ENCODE measurements around the gene FLAD1. TPM values are rescaled to one million over a fixed set of nuclear protein-coding genes. Genes with fewer than 3 reads are reported as not detected.
A peak's percentile ranks its signal among the peaks of the same experiment; 100 is the strongest.

The FLAD1 gene
- total RNA-seq, 1 experiment from 2014 or later: 58.4 TPM

GRCh38 chr1:154973344-154974101 lies 9.6 kb upstream of the FLAD1 start:
- TF ChIP-seq YY1 (IDR thresholded peaks at IDR 0.05; ENCODE audit: extremely low read depth, insufficient replicate concordance, low read depth, low read length): peak; percentile 20
- peak; percentile 87 for TF ChIP-seq POLR2AphosphoS5 (IDR thresholded peaks at IDR 0.05; ENCODE audit: low read depth, low read length)
- TF ChIP-seq, protein P1, sequence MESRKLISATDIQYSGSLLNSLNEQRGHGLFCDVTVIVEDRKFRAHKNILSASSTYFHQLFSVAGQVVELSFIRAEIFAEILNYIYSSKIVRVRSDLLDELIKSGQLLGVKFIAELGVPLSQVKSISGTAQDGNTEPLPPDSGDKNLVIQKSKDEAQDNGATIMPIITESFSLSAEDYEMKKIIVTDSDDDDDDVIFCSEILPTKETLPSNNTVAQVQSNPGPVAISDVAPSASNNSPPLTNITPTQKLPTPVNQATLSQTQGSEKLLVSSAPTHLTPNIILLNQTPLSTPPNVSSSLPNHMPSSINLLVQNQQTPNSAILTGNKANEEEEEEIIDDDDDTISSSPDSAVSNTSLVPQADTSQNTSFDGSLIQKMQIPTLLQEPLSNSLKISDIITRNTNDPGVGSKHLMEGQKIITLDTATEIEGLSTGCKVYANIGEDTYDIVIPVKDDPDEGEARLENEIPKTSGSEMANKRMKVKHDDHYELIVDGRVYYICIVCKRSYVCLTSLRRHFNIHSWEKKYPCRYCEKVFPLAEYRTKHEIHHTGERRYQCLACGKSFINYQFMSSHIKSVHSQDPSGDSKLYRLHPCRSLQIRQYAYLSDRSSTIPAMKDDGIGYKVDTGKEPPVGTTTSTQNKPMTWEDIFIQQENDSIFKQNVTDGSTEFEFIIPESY (IDR thresholded peaks at IDR 0.05; ENCODE audit: extremely low read depth, insufficient replicate concordance, low read length): no peak
- TF ChIP-seq ZFX (IDR thresholded peaks at IDR 0.05): no peak
- CTCF ChIA-PET: interaction anchor here (0.7 to 2.6 kb wide), 9 partner anchors 9 to 278 kb away, joined by 3 to 14 read pairs (median 3); partner anchors contain the start of genes ADAM15, FLAD1, KRTCAP2 and PBXIP1

More at GRCh38 chr1:154973344-154974101, 9.6 kb upstream of the FLAD1 start:
- POLR2A ChIA-PET: interaction anchor here (0.5 to 5.4 kb wide), 19 partner anchors 9 to 1526 kb away, joined by 3 to 46 read pairs (median 5); partner anchors contain the start of genes FLAD1, KRTCAP2, LENEP and PBXIP1
- Histone ChIP-seq H3K9me3 (ENCODE audit: control insufficient read depth in 1 of 2, insufficient read depth in 1 of 2, low read depth in 1 of 2, low read length in 2 of 2) (no peaks in the 10 kb centered on the region), H3K79me2 (ENCODE audit: insufficient read depth, low read length) (peaks cover 88% of the 10 kb centered on the region), H3K4me1 (ENCODE audit: control insufficient read depth in 1 of 2, insufficient read depth in 2 of 2, low read length in 2 of 2) (peaks cover 40 to 66% of the 10 kb centered on the region in 2 experiments), H3K36me3 (ENCODE audit: control insufficient read depth in 1 of 2, insufficient read depth in 2 of 2, low read length in 2 of 2) (peaks cover 3 to 22% of the 10 kb centered on the region in 2 experiments; a peak in 3 of 4 replicates), H3K27ac (ENCODE audit: low read depth, low read length) (peak overlapping the region; percentile 86), H3K27me3 (ENCODE audit: insufficient read depth, low read length) (no peaks in the 10 kb centered on the region), H3K9me2 (ENCODE audit: insufficient read depth) (no peaks in the 10 kb centered on the region), H3K9ac (ENCODE audit: low read length) (peak overlapping the region; percentile 86), H2AFZ (ENCODE audit: low read depth, low read length, poor library complexity, severe bottlenecking) (no peak overlapping the region), H4K20me1 (ENCODE audit: insufficient read depth) (no peaks in the 10 kb centered on the region), H3K4me3 (replicated peaks in 1 of 2; ENCODE audit: low read depth in 1 of 2, low read length in 2 of 2) (peak overlapping the region; percentile 61 to 70), H3K4me2 (ENCODE audit: low read length) (peak overlapping the region; percentile 90)
- RAD21 ChIA-PET (ENCODE audit: low non-redundant PET in 1 of 2, low total read pairs in 2 of 2, uncharacterized antibody in 2 of 2, unreplicated experiment in 2 of 2): interaction anchor here (0.8 kb wide), 2 partner anchors 11 to 26 kb away, joined by 3 to 4 read pairs; no protein-coding TSS in a partner anchor
- ATAC-seq: peak; percentile 33
- DNase-seq (ENCODE audit: low read depth, low spot score): peak; percentile 97
- intact Hi-C loops (cut with micrococcal nuclease): loop anchor here (1.0 to 5.0 kb wide), 5 partner anchors 28 to 164 kb away; partner anchors contain the start of genes EFNA4 and SLC50A1
- BruUV-seq (replicated peaks): no TSS peak

All from HCT116 (cell line).